K562 (cell line): ENCODE results near the gene ERICH2. TPM values are rescaled to one million over a fixed set of nuclear protein-coding genes. Genes with fewer than 3 reads are reported as not detected.

Source experiments
- ARID4B ChIP-seq: sonication (generic); formaldehyde crosslinking; IDR thresholded peaks from 2 replicates; pipeline ENCODE4 v1.8.0; 2022; ENCODE audit warnings: mild to moderate bottlenecking, missing genetic modification reagents
- BRD4 ChIP-seq: fragments of 200-600 bp; sonication (generic); IDR thresholded peaks from 2 replicates; pipeline ENCODE4 v1.6.1; 2017; ENCODE audit warnings: inconsistent platforms
- FOXJ2 ChIP-seq: fragments of 200-800 bp; sonication (Bioruptor generic); IDR thresholded peaks from 2 replicates; pipeline ENCODE4 v1.6.1; 2016; ENCODE audit warnings: missing genetic modification characterization, missing compliant biosample characterization
- HMG20A ChIP-seq: fragments of 450-650 bp; formaldehyde crosslinking; conservative IDR thresholded peaks from 2 replicates; pipeline ENCODE4 v1.4.0; 2020; ENCODE audit warnings: mild to moderate bottlenecking, mixed read lengths
- HOMEZ ChIP-seq: fragments of 250-450 bp; sonication (Bioruptor Pico); IDR thresholded peaks from 2 replicates; pipeline ENCODE4 v1.4.0; 2020; ENCODE audit warnings: mild to moderate bottlenecking, moderate library complexity
- NFATC3 ChIP-seq: fragments of 450-650 bp; IDR thresholded peaks from 2 replicates; pipeline ENCODE4 v1.6.1; 2017; ENCODE audit warnings: mild to moderate bottlenecking
- NR2C2 ChIP-seq, 2 experiments: fragments of 200-800 bp in 1 of 2; sonication (Bioruptor generic) in 1 of 2; sonication (generic) in 1 of 2; formaldehyde crosslinking in 1 of 2; IDR thresholded peaks; 2 replicates each; pipeline versions ENCODE4 v1.6.1 to v1.8.0; 2016 to 2022; ENCODE audit warnings: mild to moderate bottlenecking in 1 of 2, missing compliant biosample characterization in 1 of 2, missing genetic modification characterization in 1 of 2, missing genetic modification reagents in 1 of 2
- PATZ1 ChIP-seq: fragments of 250-450 bp; sonication (Bioruptor Pico); IDR thresholded peaks from 2 replicates; pipeline ENCODE4 v1.5.0; 2020; ENCODE audit warnings: mild to moderate bottlenecking, borderline replicate concordance
- POLR2H ChIP-seq: IDR thresholded peaks from 2 replicates; pipeline ENCODE4 v1.6.1; 2016; ENCODE audit warnings: missing genetic modification characterization, low read depth, mild to moderate bottlenecking, control low read depth, missing compliant biosample characterization, moderate library complexity
- PREB ChIP-seq: sonication (generic); formaldehyde crosslinking; IDR thresholded peaks from 2 replicates; pipeline ENCODE4 v1.8.1; 2023; ENCODE audit warnings: mild to moderate bottlenecking, missing genetic modification reagents
- SAP30 ChIP-seq: fragments of 200-600 bp; sonication (generic); IDR thresholded peaks from 2 replicates; pipeline ENCODE4 v1.6.1; 2012; ENCODE audit warnings: borderline replicate concordance, low read depth, mild to moderate bottlenecking, moderate library complexity, low read length, control low read depth, inconsistent platforms; ENCODE audit not compliant: insufficient read depth, poor library complexity, severe bottlenecking
- SP1 ChIP-seq: sonication (generic); formaldehyde crosslinking; IDR thresholded peaks from 2 replicates; pipeline ENCODE4 v1.8.1; 2022; ENCODE audit warnings: mild to moderate bottlenecking, missing genetic modification reagents
- THRAP3 ChIP-seq: fragments of 450-650 bp; IDR thresholded peaks from 2 replicates; pipeline ENCODE4 v1.6.1; 2016; ENCODE audit warnings: mild to moderate bottlenecking, inconsistent platforms, borderline replicate concordance
- ZBTB1 ChIP-seq: sonication (generic); formaldehyde crosslinking; IDR thresholded peaks from 2 replicates; pipeline ENCODE4 v1.8.1; 2023; ENCODE audit warnings: missing genetic modification reagents, low read depth, mild to moderate bottlenecking, borderline replicate concordance
- ZBTB17 ChIP-seq: fragments of 450-650 bp; formaldehyde crosslinking; IDR thresholded peaks from 2 replicates; pipeline ENCODE4 v1.4.0; 2020; ENCODE audit warnings: mild to moderate bottlenecking
- polyA plus RNA-seq, 8 experiments: library from polyadenylated mRNA; depleted of rRNA in 4 of 8; stranded (reverse) in 5 of 8; unstranded in 3 of 8; fragments of >200 nt; fragmentation: Nextera tagmentation in 2 of 8; fragmentation: Illumina TruSeq in 1 of 8; extraction: Ambion mirVana in 2 of 8; extraction: Trizol in 1 of 8; gene quantifications; 2 replicates each; pipeline versions ENCODE4 v1.2.1 to v1.2.3, GENCODE V29; 2011 to 2014; ENCODE audit warnings: inconsistent platforms in 1 of 8, missing spikeins in 1 of 8
- total RNA-seq, 7 experiments: library from RNA; depleted of rRNA in 6 of 7; stranded (reverse); fragments of >200 nt in 6 of 7; fragmentation: Illumina TruSeq in 2 of 7; extraction: Trizol in 2 of 7; gene quantifications; 2 replicates each; pipeline versions ENCODE4 v1.2.1 to v1.2.3, GENCODE V29; 2011 to 2021; ENCODE audit warnings: low replicate concordance in 1 of 7

The ERICH2 gene
- total and polyA plus RNA-seq, 9 of the 15 experiments (the other 6 are each of a cell fraction or from before 2014, with no cell fraction given) = 0.85 to 2.4 (median 1.6) TPM

- TF ChIP-seq HOMEZ (CRISPR knock-in tag) (no peak), SAP30 (peak; percentile 61), ARID4B (CRISPR knock-in tag) (peak; percentile 58), FOXJ2 (tag) (peak; percentile 68), ZBTB1 (CRISPR knock-in tag) (peak; percentile 53; the same call in 1 of the 2 replicates), PATZ1 (no peak), HMG20A (no peak), POLR2H (0 out of 2 replicates have a peak, but pooled peaks have one; percentile 24), SP1 (CRISPR knock-in tag) (peak; percentile 43), ZBTB17 (peak; percentile 81), NFATC3 (no peak), NR2C2 (CRISPR knock-in tag; IDR thresholded peaks at IDR 0.05) (peak; percentile 59; the same call in 1 of the 2 replicates), NR2C2 (tag; IDR thresholded peaks at IDR 0.05) (no peak; the same call in 1 of the 2 replicates), PREB (CRISPR knock-in tag) (no peak), THRAP3 (no peak), BRD4 (no peak)
These were observed 635 bp downstream of the ERICH2 start (continued) for GRCh38 chr2:170770606-170771420.
